Transverse colon (tissue), 4 donors: ENCODE results near the gene MMP13. TPM values are rescaled to one million over a fixed set of nuclear protein-coding genes. Genes with fewer than 3 reads are reported as not detected.

Source experiments
- DNase-seq: peaks from one replicate; pipeline ENCODE4 v3.0.0-alpha.2; 2019
- H3K27ac ChIP-seq, 4 donors: fragments of 200-600 bp; sonication (generic); 2 replicates each; pipeline ENCODE4 v1.5.1; 2016 to 2018; ENCODE audit warnings: inconsistent platforms in 4 of 4
- H3K27me3 ChIP-seq: fragments of 200-600 bp; sonication (generic); 2 replicates; pipeline ENCODE4 v1.5.1; 2017; ENCODE audit warnings: inconsistent platforms
- H3K36me3 ChIP-seq, 4 donors: fragments of 200-600 bp; sonication (generic); 2 replicates each; pipeline ENCODE4 v1.5.1; 2017 to 2019; ENCODE audit warnings: inconsistent platforms in 4 of 4
- H3K4me1 ChIP-seq, 4 donors: fragments of 200-600 bp; sonication (generic); 2 replicates each; pipeline ENCODE4 v1.5.1; 2017 to 2020; ENCODE audit warnings: inconsistent platforms in 4 of 4
- H3K4me3 ChIP-seq, 4 donors: fragments of 200-600 bp; sonication (generic); 1 replicate in 1 of 4; 2 replicates in 3 of 4; pipeline versions ENCODE4 v1.5.1 to v1.6.1; 2017 to 2019; ENCODE audit warnings: inconsistent platforms in 4 of 4
- H3K9me3 ChIP-seq, 2 donors: fragments of 200-600 bp; sonication (generic); 2 replicates each; pipeline ENCODE4 v1.5.1; 2017 to 2019; ENCODE audit warnings: inconsistent platforms in 2 of 2
- CTCF ChIP-seq, 5 experiments: fragments of 200-600 bp in 3 of 5; fragments of 450-650 bp in 2 of 5; sonication (generic) in 3 of 5; IDR thresholded peaks; 1 replicate in 2 of 5; 2 replicates in 3 of 5; pipeline ENCODE4 v1.5.1; 2016 to 2017; ENCODE audit warnings: antibody characterized with exemption in 5 of 5, inconsistent platforms in 3 of 5, mild to moderate bottlenecking in 2 of 5, moderate library complexity in 1 of 5
- EP300 ChIP-seq: sonication (generic); formaldehyde crosslinking; IDR thresholded peaks from one replicate; pipeline ENCODE4 v1.6.1; 2017; ENCODE audit warnings: antibody characterized with exemption, low read depth
- POLR2A ChIP-seq: fragments of 450-650 bp; IDR thresholded peaks from one replicate; pipeline ENCODE4 v1.6.1; 2016; ENCODE audit warnings: antibody characterized with exemption, mild to moderate bottlenecking, moderate library complexity
- POLR2AphosphoS5 ChIP-seq, 3 donors: sonication (generic); formaldehyde crosslinking; IDR thresholded peaks; one replicate each; pipeline ENCODE4 v1.6.1; 2016; ENCODE audit warnings: antibody characterized with exemption in 3 of 3
- WGBS, 2 donors: methylation state at CpG; one replicate each; pipeline ENCODE4 v1.1.5; 2018; ENCODE audit warnings: low coverage in 1 of 2; 5-methylcytosine and 5-hydroxymethylcytosine counted together
- in situ Hi-C, 4 donors: fragments of 200-750 bp; cut with MboI; loops; one replicate each; pipeline versions ENCODE4 v1.15.0 to v1.15.1; 2017; ENCODE audit warnings: low sequenced_read_pairs in 3 of 4, low pct_ligation_motif_present in 1 of 4, low pct_unique_long_range_greater_than_20kb in 1 of 4
- intact Hi-C: fragments of 100-400 bp; cut with DNase I; formaldehyde crosslinking; loops from one replicate; pipeline ENCODE4 v1.15.1; 2023; ENCODE audit warnings: low total_unique reads
- total RNA-seq, 4 donors: library from RNA; depleted of rRNA; stranded (reverse); fragments of >200 nt; gene quantifications; one replicate each; pipeline ENCODE4 v1.1.0, GENCODE V29; 2016

MMP13 gene
- total RNA-seq, 4 donors from 2014 or later: not detected

GRCh38 chr11:102935514-102935913, 20.0 kb downstream of the MMP13 start:
- H3K27ac ChIP-seq: no peak overlapping the region
- WGBS, 2 donors: 67 to 92% methylated on average over 1 to 3 of the region's 3 CpGs
- intact Hi-C loops: no loop called here
- no peaks in the 10 kb centered on the region for H3K36me3 ChIP-seq
- no peaks in the 10 kb centered on the region for H3K27me3 ChIP-seq
- in situ Hi-C loops: loop anchor here in 2 of 4 donors (25.0 kb wide), 2 partner anchors 198 to 448 kb away; no protein-coding TSS in a partner anchor
- peaks cover 0 to 4% (median 0%) of the 10 kb centered on the region in 4 donors for H3K4me1 ChIP-seq
- no peaks in the 10 kb centered on the region for H3K9me3 ChIP-seq
- DNase-seq: no peak
- no peak overlapping the region for H3K4me3 ChIP-seq
- TF ChIP-seq POLR2A (no peak), CTCF (IDR thresholded peaks at IDR 0.05) (no peak), EP300 (no peak), POLR2AphosphoS5 (IDR thresholded peaks at IDR 0.05) (no peak)

- no peak for TF ChIP-seq POLR2A
- no peak for TF ChIP-seq POLR2AphosphoS5 (IDR thresholded peaks at IDR 0.05)
- TF ChIP-seq EP300: no peak
- no peak for TF ChIP-seq CTCF (IDR thresholded peaks at IDR 0.05)
- H3K27ac ChIP-seq: no peak overlapping the region
- H3K27me3 ChIP-seq: no peaks in the 10 kb centered on the region
- intact Hi-C loops (no loop called here), in situ Hi-C loops (loop anchor here in 2 of 4 donors (25.0 kb wide), 2 partner anchors 197 to 447 kb away; no protein-coding TSS in a partner anchor)
- 77 to 86% methylated on average over 3 to 4 of the region's 4 CpGs for WGBS, 2 donors
- DNase-seq: no peak
- no peak overlapping the region for H3K4me3 ChIP-seq
- H3K4me1 ChIP-seq: peaks cover 0 to 7% (median 2%) of the 10 kb centered on the region in 4 donors
- no peaks in the 10 kb centered on the region for H3K9me3 ChIP-seq
- no peaks in the 10 kb centered on the region for H3K36me3 ChIP-seq
These were observed 20.8 kb downstream of the MMP13 start for GRCh38 chr11:102934735-102935134.

- Histone ChIP-seq H3K4me3 (no peak overlapping the region), H3K27ac (no peak overlapping the region), H3K27me3 (no peaks in the 10 kb centered on the region), H3K9me3 (no peaks in the 10 kb centered on the region), H3K4me1 (peaks cover 0 to 14% (median 2%) of the 10 kb centered on the region in 4 donors), H3K36me3 (no peaks in the 10 kb centered on the region)
- in situ Hi-C loops (loop anchor here in 2 of 4 donors (25.0 kb wide), 2 partner anchors 196 to 446 kb away; no protein-coding TSS in a partner anchor), intact Hi-C loops (no loop called here)
- TF ChIP-seq CTCF (IDR thresholded peaks at IDR 0.05) (no peak), EP300 (no peak), POLR2A (no peak), POLR2AphosphoS5 (IDR thresholded peaks at IDR 0.05) (no peak)
- no peak for DNase-seq
- WGBS, 2 donors: 65 to 75% methylated on average over 1 to 3 of the region's 3 CpGs
These were observed 21.9 kb downstream of the MMP13 start for GRCh38 chr11:102933627-102934026.

- DNase-seq: no peak
- peaks cover 0 to 23% (median 3%) of the 10 kb centered on the region in 4 donors for H3K4me1 ChIP-seq
- no peaks in the 10 kb centered on the region for H3K27me3 ChIP-seq
- H3K27ac ChIP-seq: no peak overlapping the region
- no peaks in the 10 kb centered on the region for H3K36me3 ChIP-seq
- TF ChIP-seq EP300 (no peak), POLR2A (no peak), CTCF (IDR thresholded peaks at IDR 0.05) (no peak), POLR2AphosphoS5 (IDR thresholded peaks at IDR 0.05) (no peak)
- WGBS, 2 donors: 81 to 87% methylated on average over 6 to 7 of the region's 7 CpGs
- no peaks in the 10 kb centered on the region for H3K9me3 ChIP-seq
- H3K4me3 ChIP-seq: no peak overlapping the region
- intact Hi-C loops: no loop called here
- in situ Hi-C loops: loop anchor here in 2 of 4 donors (25.0 kb wide), 2 partner anchors 195 to 445 kb away; no protein-coding TSS in a partner anchor
These were observed 22.9 kb downstream of the MMP13 start for GRCh38 chr11:102932678-102933077.
